ENCODE results near the gene RBM12. TPM values are rescaled to one million over a fixed set of nuclear protein-coding genes. Genes with fewer than 3 reads are reported as not detected.

Gene RBM12
- total RNA-seq, 1 experiment from 2014 or later, result 100 TPM

DNA sequence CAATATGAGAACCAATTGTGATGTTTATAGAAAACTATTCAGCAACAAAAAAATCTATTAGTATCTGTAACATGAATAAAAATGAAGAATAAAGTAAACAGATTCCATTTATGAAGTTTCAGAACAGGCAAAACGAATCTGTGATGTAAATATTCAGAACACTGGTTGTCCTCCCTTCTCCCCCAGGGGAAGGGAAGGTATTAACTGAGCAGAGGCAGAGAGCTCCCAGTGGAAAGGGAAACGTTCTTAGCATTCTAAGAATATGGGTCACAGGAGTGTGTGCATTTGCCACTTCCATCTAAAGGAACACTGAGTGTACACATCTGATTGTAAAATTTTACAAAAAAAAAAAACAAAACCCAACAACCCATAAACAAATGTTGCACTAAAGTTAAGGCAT, 25.9 kb downstream of the RBM12 start:
- H3K27ac ChIP-seq (ENCODE audit: low read length), result no peak overlapping the region
- H3K4me3 ChIP-seq (ENCODE audit: low read depth in 2 of 2, low read length in 2 of 2), result no peak overlapping the region
- no peak for ATAC-seq
- no peak for DNase-seq (ENCODE audit: low read depth, low spot score)
- no TSS peak for BruUV-seq (replicated peaks)
- no peaks in the 10 kb centered on the region for H3K36me3 ChIP-seq (ENCODE audit: control insufficient read depth, insufficient read depth, low read length)
- no peaks in the 10 kb centered on the region for H3K4me1 ChIP-seq (ENCODE audit: control insufficient read depth, insufficient read depth, low read length)
- in situ Hi-C loops (cut with HindIII; ENCODE audit: low pct_unique_long_range_greater_than_20kb, low sequenced_read_pairs) (no loop called here), intact Hi-C loops (cut with micrococcal nuclease; ENCODE audit: unreplicated experiment) (no loop called here)
- ChIA-PET CTCF (no interaction called here), POLR2A (no interaction called here)
- H3K27me3 ChIP-seq (ENCODE audit: control insufficient read depth, insufficient read depth, low read length), result no peaks in the 10 kb centered on the region
- no peaks in the 10 kb centered on the region for H3K9me3 ChIP-seq (ENCODE audit: control insufficient read depth, insufficient read depth, low read depth, low read length)
- TF ChIP-seq TCF7L2 (IDR thresholded peaks at IDR 0.05; ENCODE audit: low read depth, low read length) (no peak), POLR2AphosphoS5 (IDR thresholded peaks at IDR 0.05; ENCODE audit: low read depth, low read length) (no peak), SIN3A (IDR thresholded peaks at IDR 0.05; ENCODE audit: borderline replicate concordance, insufficient read depth, low read depth, low read length) (no peak), CTCF (IDR thresholded peaks at IDR 0.05) (no peak)
- TF ChIP-seq, protein P1, sequence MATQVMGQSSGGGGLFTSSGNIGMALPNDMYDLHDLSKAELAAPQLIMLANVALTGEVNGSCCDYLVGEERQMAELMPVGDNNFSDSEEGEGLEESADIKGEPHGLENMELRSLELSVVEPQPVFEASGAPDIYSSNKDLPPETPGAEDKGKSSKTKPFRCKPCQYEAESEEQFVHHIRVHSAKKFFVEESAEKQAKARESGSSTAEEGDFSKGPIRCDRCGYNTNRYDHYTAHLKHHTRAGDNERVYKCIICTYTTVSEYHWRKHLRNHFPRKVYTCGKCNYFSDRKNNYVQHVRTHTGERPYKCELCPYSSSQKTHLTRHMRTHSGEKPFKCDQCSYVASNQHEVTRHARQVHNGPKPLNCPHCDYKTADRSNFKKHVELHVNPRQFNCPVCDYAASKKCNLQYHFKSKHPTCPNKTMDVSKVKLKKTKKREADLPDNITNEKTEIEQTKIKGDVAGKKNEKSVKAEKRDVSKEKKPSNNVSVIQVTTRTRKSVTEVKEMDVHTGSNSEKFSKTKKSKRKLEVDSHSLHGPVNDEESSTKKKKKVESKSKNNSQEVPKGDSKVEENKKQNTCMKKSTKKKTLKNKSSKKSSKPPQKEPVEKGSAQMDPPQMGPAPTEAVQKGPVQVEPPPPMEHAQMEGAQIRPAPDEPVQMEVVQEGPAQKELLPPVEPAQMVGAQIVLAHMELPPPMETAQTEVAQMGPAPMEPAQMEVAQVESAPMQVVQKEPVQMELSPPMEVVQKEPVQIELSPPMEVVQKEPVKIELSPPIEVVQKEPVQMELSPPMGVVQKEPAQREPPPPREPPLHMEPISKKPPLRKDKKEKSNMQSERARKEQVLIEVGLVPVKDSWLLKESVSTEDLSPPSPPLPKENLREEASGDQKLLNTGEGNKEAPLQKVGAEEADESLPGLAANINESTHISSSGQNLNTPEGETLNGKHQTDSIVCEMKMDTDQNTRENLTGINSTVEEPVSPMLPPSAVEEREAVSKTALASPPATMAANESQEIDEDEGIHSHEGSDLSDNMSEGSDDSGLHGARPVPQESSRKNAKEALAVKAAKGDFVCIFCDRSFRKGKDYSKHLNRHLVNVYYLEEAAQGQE (IDR thresholded peaks at IDR 0.05; ENCODE audit: insufficient read depth in 1 of 2, low read depth in 2 of 2, low read length in 1 of 2), result no peak

GRCh38 chr20:35637276-35637675, 27.4 kb downstream of the RBM12 start:
- Histone ChIP-seq H3K27me3 (ENCODE audit: control insufficient read depth, insufficient read depth, low read length) (no peaks in the 10 kb centered on the region), H3K9me3 (ENCODE audit: control insufficient read depth, insufficient read depth, low read depth, low read length) (no peaks in the 10 kb centered on the region), H3K4me3 (ENCODE audit: low read depth in 2 of 2, low read length in 2 of 2) (no peak overlapping the region), H3K27ac (ENCODE audit: low read length) (no peak overlapping the region), H3K36me3 (ENCODE audit: control insufficient read depth, insufficient read depth, low read length) (no peaks in the 10 kb centered on the region), H3K4me1 (ENCODE audit: control insufficient read depth, insufficient read depth, low read length) (no peaks in the 10 kb centered on the region)
- no peak for DNase-seq (ENCODE audit: low read depth, low spot score)
- BruUV-seq (replicated peaks), result no TSS peak
- TF ChIP-seq CTCF (IDR thresholded peaks at IDR 0.05) (no peak), TCF7L2 (IDR thresholded peaks at IDR 0.05; ENCODE audit: low read depth, low read length) (no peak), SIN3A (IDR thresholded peaks at IDR 0.05; ENCODE audit: borderline replicate concordance, insufficient read depth, low read depth, low read length) (no peak), POLR2AphosphoS5 (IDR thresholded peaks at IDR 0.05; ENCODE audit: low read depth, low read length) (no peak)
- TF ChIP-seq, protein P1 (IDR thresholded peaks at IDR 0.05; ENCODE audit: insufficient read depth in 1 of 2, low read depth in 2 of 2, low read length in 1 of 2), result no peak
- intact Hi-C loops (cut with micrococcal nuclease; ENCODE audit: unreplicated experiment) (no loop called here), in situ Hi-C loops (cut with HindIII; ENCODE audit: low pct_unique_long_range_greater_than_20kb, low sequenced_read_pairs) (no loop called here)
- CTCF ChIA-PET, result no interaction called here
- POLR2A ChIA-PET, result interaction anchor here (0.5 kb wide), 1 partner anchor 9 kb away, joined by 8 read pairs; no protein-coding TSS in a partner anchor
- no peak for ATAC-seq
